Cerebellar cortex (tissue), 1 donor: Measurements from ENCODE around the gene PARD3B.
A peak's percentile ranks its signal among the peaks of the same experiment; 100 is the strongest.

Experiments used
- DNase-seq: peaks from one replicate; pipeline ENCODE4 v3.0.0-alpha.2; 2015; ENCODE audit warnings: low spot score

PARD3B gene

GRCh38 chr2:205405194-205405593 is 859.9 kb downstream of the PARD3B start:
- DNase-seq = no peak

- DNase-seq = no peak
Measured at GRCh38 chr2:205405752-205406151, 860.5 kb downstream of the PARD3B start.

GRCh38 chr2:205407984-205408383 is 862.7 kb downstream of the PARD3B start:
- DNase-seq = no peak

- no peak for DNase-seq
Measured at GRCh38 chr2:205408696-205409095, 863.4 kb downstream of the PARD3B start.

- DNase-seq = no peak
Measured at GRCh38 chr2:205409411-205409810, 864.1 kb downstream of the PARD3B start.

GRCh38 chr2:205411558-205411957 is 866.3 kb downstream of the PARD3B start:
- DNase-seq = peak; percentile 24

- DNase-seq = no peak
Measured at GRCh38 chr2:205424326-205424725, 879.1 kb downstream of the PARD3B start.

- DNase-seq = no peak
Measured at GRCh38 chr2:205425102-205425501, 879.8 kb downstream of the PARD3B start.

GRCh38 chr2:205427112-205427511 is 881.8 kb downstream of the PARD3B start:
- no peak for DNase-seq

GRCh38 chr2:205428811-205429210 is 883.5 kb downstream of the PARD3B start:
- DNase-seq = no peak

GRCh38 chr2:205435970-205436369 is 890.7 kb downstream of the PARD3B start:
- no peak for DNase-seq

GRCh38 chr2:205438241-205438640 is 893.0 kb downstream of the PARD3B start:
- DNase-seq = no peak

GRCh38 chr2:205439621-205440020 is 894.3 kb downstream of the PARD3B start:
- no peak for DNase-seq

GRCh38 chr2:205441524-205441923 is 896.2 kb downstream of the PARD3B start:
- no peak for DNase-seq

GRCh38 chr2:205448189-205448588 is 902.9 kb downstream of the PARD3B start:
- no peak for DNase-seq

GRCh38 chr2:205451901-205452512 is 906.7 kb downstream of the PARD3B start:
- DNase-seq = no peak

- DNase-seq = no peak
Measured at GRCh38 chr2:205453202-205453601, 907.9 kb downstream of the PARD3B start.

- no peak for DNase-seq
Measured at GRCh38 chr2:205456682-205457081, 911.4 kb downstream of the PARD3B start.

- no peak for DNase-seq
Measured at GRCh38 chr2:205460217-205460616, 914.9 kb downstream of the PARD3B start.

GRCh38 chr2:205461169-205461568 is 915.9 kb downstream of the PARD3B start:
- DNase-seq = no peak

- DNase-seq = no peak
Measured at GRCh38 chr2:205461678-205462665, 916.7 kb downstream of the PARD3B start.

- DNase-seq = no peak
Measured at GRCh38 chr2:205462681-205463345, 917.5 kb downstream of the PARD3B start.
